Esophagus squamous epithelium (tissue), 5 donors: ENCODE results near the gene CAMTA1. TPM values are rescaled to one million over a fixed set of nuclear protein-coding genes. Genes with fewer than 3 reads are reported as not detected.

Experiments used
- DNase-seq: peaks from one replicate; lab custom pipeline; 2025; lab: John Stamatoyannopoulos, UW
- H3K27ac ChIP-seq, 4 donors: fragments of 200-600 bp; sonication (generic); one replicate each; pipeline ENCODE4 v1.5.1; 2016 to 2019; ENCODE audit warnings: mild to moderate bottlenecking in 1 of 4
- H3K27me3 ChIP-seq, 4 donors: fragments of 200-600 bp; sonication (generic); 1 replicate in 3 of 4; 2 replicates in 1 of 4; pipeline versions ENCODE4 v1.5.1 to v1.6.0; 2017 to 2021; ENCODE audit warnings: antibody characterized with exemption in 1 of 4
- H3K36me3 ChIP-seq, 3 donors: fragments of 200-600 bp; sonication (generic); one replicate each; pipeline ENCODE4 v1.5.1; 2016 to 2019
- H3K4me1 ChIP-seq, 3 donors: fragments of 200-600 bp; sonication (generic); one replicate each; pipeline ENCODE4 v1.5.1; 2017 to 2019
- H3K4me3 ChIP-seq, 4 donors: fragments of 200-600 bp; sonication (generic); 1 replicate in 3 of 4; 2 replicates in 1 of 4; pipeline ENCODE4 v1.5.1; 2016 to 2019; ENCODE audit warnings: mild to moderate bottlenecking in 2 of 4, moderate library complexity in 1 of 4
- H3K9me3 ChIP-seq, 3 donors: fragments of 200-600 bp; sonication (generic); one replicate each; pipeline ENCODE4 v1.5.1; 2016 to 2019
- POLR2A ChIP-seq, 4 donors: fragments of 450-650 bp; IDR thresholded peaks; one replicate each; pipeline ENCODE4 v1.6.1; 2017; ENCODE audit warnings: antibody characterized with exemption in 4 of 4, mild to moderate bottlenecking in 4 of 4, moderate library complexity in 3 of 4
- WGBS, 2 donors: methylation state at CpG; one replicate each; pipeline ENCODE4 v1.1.5; 2018; 5-methylcytosine and 5-hydroxymethylcytosine counted together
- intact Hi-C: fragments of 100-400 bp; cut with DNase I; formaldehyde crosslinking; loops from one replicate; pipeline ENCODE4 v1.15.0; 2022
- total RNA-seq, 4 donors: library from RNA; depleted of rRNA; stranded (reverse); fragments of >200 nt; gene quantifications; one replicate each; pipeline ENCODE4 v1.1.0, GENCODE V29; 2016
- TF ChIP-seq, protein P1 (sequence below), 6 experiments: fragments of 450-650 bp in 4 of 6; fragments of 200-600 bp in 2 of 6; sonication (generic) in 2 of 6; IDR thresholded peaks; one replicate each; pipeline ENCODE4 v1.5.1; 2016 to 2019; ENCODE audit warnings: antibody characterized with exemption in 6 of 6, mild to moderate bottlenecking in 4 of 6, moderate library complexity in 4 of 6
- donor health status: DM: yes; HTN: yes; CAD: no.

The CAMTA1 gene
- total RNA-seq, 4 donors from 2014 or later = 31.3 to 77.4 (median 45.9) TPM

GRCh38 chr1:7388488-7389185, 603.4 kb downstream of the CAMTA1 start:
- no peaks in the 10 kb centered on the region for H3K9me3 ChIP-seq

DNA sequence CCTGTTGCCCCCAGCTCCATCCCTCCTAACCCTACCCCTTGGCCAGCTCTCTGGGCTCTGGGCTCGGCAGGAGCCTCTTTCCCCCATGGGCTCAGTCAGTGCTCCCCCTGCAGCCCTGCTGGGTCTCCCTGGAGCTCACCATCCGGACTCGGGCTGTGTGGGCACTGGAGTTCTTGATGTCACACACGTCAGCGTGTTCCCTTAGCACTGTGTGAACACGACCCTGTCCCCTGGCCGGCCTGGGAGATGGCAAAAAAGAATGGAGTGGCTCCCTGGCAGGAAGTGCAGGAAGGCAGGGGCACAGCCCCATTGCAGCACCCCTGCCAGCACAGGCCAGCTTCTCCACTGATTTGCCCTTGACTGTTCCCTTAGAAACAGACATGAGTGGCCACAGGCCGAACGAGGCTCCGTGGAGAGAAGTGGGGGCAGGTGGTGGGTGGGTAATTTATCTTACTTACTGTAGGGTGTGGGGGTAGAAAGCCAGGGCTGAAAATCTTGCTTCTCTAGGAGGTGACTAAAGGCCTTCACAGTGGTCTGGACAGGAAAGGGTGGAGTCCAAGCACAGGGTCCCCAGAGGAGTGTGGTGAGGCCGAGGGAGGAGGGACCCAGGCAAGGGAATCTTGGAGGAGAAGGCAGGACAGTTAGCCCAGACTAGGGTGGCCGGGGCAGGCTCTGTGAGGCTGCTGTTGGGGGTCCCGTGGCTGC, 604.1 kb downstream of the CAMTA1 start:
- H3K27ac ChIP-seq = peak overlapping the region; percentile 19 to 74 (median 62)
- 19 to 45% methylated on average over 5 to 12 of the region's 13 CpGs for WGBS, 2 donors
- no peak for DNase-seq
- no peaks in the 10 kb centered on the region for H3K9me3 ChIP-seq
- intact Hi-C loops = no loop called here
- TF ChIP-seq, protein P1, sequence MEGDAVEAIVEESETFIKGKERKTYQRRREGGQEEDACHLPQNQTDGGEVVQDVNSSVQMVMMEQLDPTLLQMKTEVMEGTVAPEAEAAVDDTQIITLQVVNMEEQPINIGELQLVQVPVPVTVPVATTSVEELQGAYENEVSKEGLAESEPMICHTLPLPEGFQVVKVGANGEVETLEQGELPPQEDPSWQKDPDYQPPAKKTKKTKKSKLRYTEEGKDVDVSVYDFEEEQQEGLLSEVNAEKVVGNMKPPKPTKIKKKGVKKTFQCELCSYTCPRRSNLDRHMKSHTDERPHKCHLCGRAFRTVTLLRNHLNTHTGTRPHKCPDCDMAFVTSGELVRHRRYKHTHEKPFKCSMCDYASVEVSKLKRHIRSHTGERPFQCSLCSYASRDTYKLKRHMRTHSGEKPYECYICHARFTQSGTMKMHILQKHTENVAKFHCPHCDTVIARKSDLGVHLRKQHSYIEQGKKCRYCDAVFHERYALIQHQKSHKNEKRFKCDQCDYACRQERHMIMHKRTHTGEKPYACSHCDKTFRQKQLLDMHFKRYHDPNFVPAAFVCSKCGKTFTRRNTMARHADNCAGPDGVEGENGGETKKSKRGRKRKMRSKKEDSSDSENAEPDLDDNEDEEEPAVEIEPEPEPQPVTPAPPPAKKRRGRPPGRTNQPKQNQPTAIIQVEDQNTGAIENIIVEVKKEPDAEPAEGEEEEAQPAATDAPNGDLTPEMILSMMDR (IDR thresholded peaks at IDR 0.05) = no peak
- no peak for TF ChIP-seq POLR2A (IDR thresholded peaks at IDR 0.05)
- H3K27me3 ChIP-seq = peaks cover 0 to 29% (median 0%) of the 10 kb centered on the region in 4 donors
- no peak overlapping the region for H3K4me3 ChIP-seq
- H3K36me3 ChIP-seq = no peaks in the 10 kb centered on the region
- H3K4me1 ChIP-seq = peaks cover 12 to 33% (median 18%) of the 10 kb centered on the region in 3 donors

More at GRCh38 chr1:7388488-7389185, 603.4 kb downstream of the CAMTA1 start:
- Histone ChIP-seq H3K4me3 (no peak overlapping the region), H3K4me1 (peaks cover 12 to 33% (median 18%) of the 10 kb centered on the region in 3 donors), H3K27ac (peak overlapping the region in 3 of 4 donors; percentile 54 to 74 (median 70)), H3K27me3 (peaks cover 0 to 29% (median 0%) of the 10 kb centered on the region in 4 donors), H3K36me3 (no peaks in the 10 kb centered on the region)
- TF ChIP-seq, protein P1 (IDR thresholded peaks at IDR 0.05) = no peak
- no peak for TF ChIP-seq POLR2A (IDR thresholded peaks at IDR 0.05)
- 58 to 60% methylated on average over 8 to 9 of the region's 19 CpGs for WGBS, 2 donors
- no peak for DNase-seq
- intact Hi-C loops = no loop called here

- H3K27me3 ChIP-seq = peaks cover 0 to 29% (median 0%) of the 10 kb centered on the region in 4 donors
- H3K4me3 ChIP-seq = no peak overlapping the region
- intact Hi-C loops = no loop called here
- H3K9me3 ChIP-seq = peaks cover 0 to under 1% (median under 1%) of the 10 kb centered on the region in 3 donors
- 70 to 73% methylated on average over 5 of the region's 15 CpGs for WGBS, 2 donors
- TF ChIP-seq, protein P1 (IDR thresholded peaks at IDR 0.05) = no peak
- TF ChIP-seq POLR2A (IDR thresholded peaks at IDR 0.05) = no peak
- H3K36me3 ChIP-seq = no peaks in the 10 kb centered on the region
- no peak for DNase-seq
- peak overlapping the region in 2 of 4 donors; percentile 70 to 74 for H3K27ac ChIP-seq
- H3K4me1 ChIP-seq = peaks cover 12 to 33% (median 18%) of the 10 kb centered on the region in 3 donors
Observed at GRCh38 chr1:7389906-7390603, 604.8 kb downstream of the CAMTA1 start.

GRCh38 chr1:7390604-7391000, 605.3 kb downstream of the CAMTA1 start:
- H3K9me3 ChIP-seq = peaks cover 0 to 6% (median 6%) of the 10 kb centered on the region in 3 donors
- no peak overlapping the region for H3K4me3 ChIP-seq
- H3K4me1 ChIP-seq = peaks cover 12 to 33% (median 18%) of the 10 kb centered on the region in 3 donors
- WGBS, 2 donors = 89 to 94% methylated on average over 5 to 7 of the region's 7 CpGs
- no peak for TF ChIP-seq POLR2A (IDR thresholded peaks at IDR 0.05)
- TF ChIP-seq, protein P1 (IDR thresholded peaks at IDR 0.05) = no peak
- intact Hi-C loops = no loop called here
- H3K27ac ChIP-seq = no peak overlapping the region
- H3K36me3 ChIP-seq = no peaks in the 10 kb centered on the region
- no peak for DNase-seq
- H3K27me3 ChIP-seq = peaks cover 0 to 27% (median 0%) of the 10 kb centered on the region in 4 donors
